PC-9 (cell line): ENCODE data around the gene RNU1-2. TPM values are rescaled to one million over a fixed set of nuclear protein-coding genes. Genes with fewer than 3 reads are reported as not detected.

Source experiments
- BruUV-seq: library from RNA; stranded (reverse); fragments of 400-500 nt; replicated peaks from 2 replicates; lab custom pipeline; 2021; lab: Mats Ljungman, UMichigan
- CTCF ChIA-PET: fragments of 300-600 bp; sonication (Branson Sonifier 250); formaldehyde crosslinking; loops from one replicate; lab custom pipeline; 2022; ENCODE audit warnings: antibody characterized with exemption; lab: Charles Lee
- POLR2A ChIA-PET: fragments of 300-600 bp; sonication (Branson Sonifier 250); formaldehyde crosslinking; loops from one replicate; lab custom pipeline; 2022; ENCODE audit warnings: antibody characterized with exemption; ENCODE audit not compliant: unreplicated experiment; lab: Charles Lee
- DNase-seq, 2 experiments: peaks; one replicate each; pipeline versions ENCODE4 v3.0.0 to v3.0.0-alpha.2; 2015 to 2022; ENCODE audit warnings: mixed read lengths in 1 of 2
- H2AFZ ChIP-seq: fragments of 200-600 bp; sonication (generic); 2 replicates; pipeline ENCODE4 v1.8.1; 2017; ENCODE audit warnings: antibody characterized with exemption
- H3F3A ChIP-seq: fragments of 200-600 bp; sonication (generic); 2 replicates; pipeline ENCODE4 v1.8.1; 2017; ENCODE audit warnings: antibody characterized with exemption, mild to moderate bottlenecking, low read depth; ENCODE audit not compliant: insufficient read depth
- H3K27ac ChIP-seq: fragments of 200-600 bp; sonication (generic); 2 replicates; pipeline ENCODE4 v1.6.1; 2016; ENCODE audit warnings: mixed run types
- H3K27me3 ChIP-seq: fragments of 200-600 bp; sonication (generic); 2 replicates; pipeline ENCODE4 v1.6.1; 2016; ENCODE audit warnings: low read depth, mixed run types; ENCODE audit not compliant: insufficient read depth
- H3K36me3 ChIP-seq: fragments of 200-600 bp; sonication (generic); 2 replicates; pipeline ENCODE4 v1.6.1; 2016; ENCODE audit warnings: low read depth, mixed run types
- H3K4me1 ChIP-seq: fragments of 200-600 bp; sonication (generic); replicated peaks from 2 replicates; pipeline ENCODE4 v1.6.1; 2016; ENCODE audit warnings: mixed run types; ENCODE audit not compliant: insufficient read depth
- H3K4me2 ChIP-seq: fragments of 200-600 bp; sonication (generic); 2 replicates; pipeline ENCODE4 v1.6.1; 2017; ENCODE audit warnings: mixed run types
- H3K4me3 ChIP-seq: fragments of 200-600 bp; sonication (generic); 2 replicates; pipeline ENCODE4 v1.6.1; 2016; ENCODE audit warnings: mixed run types
- H3K79me2 ChIP-seq: fragments of 200-600 bp; sonication (generic); 2 replicates; pipeline ENCODE4 v1.6.1; 2017; ENCODE audit warnings: low read depth, mixed run types
- H3K9me2 ChIP-seq: fragments of 200-600 bp; sonication (generic); 2 replicates; pipeline ENCODE4 v1.8.1; 2017; ENCODE audit warnings: mild to moderate bottlenecking; ENCODE audit not compliant: insufficient read depth
- H3K9me3 ChIP-seq: fragments of 200-600 bp; sonication (generic); 2 replicates; pipeline ENCODE4 v1.8.1; 2016; ENCODE audit warnings: low read depth; ENCODE audit not compliant: insufficient read depth
- H4K20me1 ChIP-seq: fragments of 200-600 bp; sonication (generic); 2 replicates; pipeline ENCODE4 v1.8.1; 2017; ENCODE audit not compliant: insufficient read depth
- EZH2 ChIP-seq: fragments of 200-600 bp; sonication (generic); IDR thresholded peaks from 2 replicates; pipeline ENCODE4 v1.8.0; 2017; ENCODE audit warnings: antibody characterized with exemption, low read depth
- intact Hi-C: fragments of 100-400 bp; cut with micrococcal nuclease; formaldehyde crosslinking; loops from one replicate; pipeline ENCODE4 v1.10.0; 2022; ENCODE audit not compliant: unreplicated experiment
- total RNA-seq: library from RNA; stranded (reverse); gene quantifications from 2 replicates; pipeline ENCODE4 v1.2.3, GENCODE V29; 2021
- TF ChIP-seq, protein P1 (sequence below): fragments of 200-600 bp; sonication (generic); conservative IDR thresholded peaks from 2 replicates; pipeline ENCODE4 v1.6.1; 2017; ENCODE audit warnings: mixed run types, antibody characterized with exemption, mild to moderate bottlenecking, moderate library complexity

The RNU1-2 gene
- total RNA-seq, 1 experiment from 2014 or later, result 1,333 TPM

DNA sequence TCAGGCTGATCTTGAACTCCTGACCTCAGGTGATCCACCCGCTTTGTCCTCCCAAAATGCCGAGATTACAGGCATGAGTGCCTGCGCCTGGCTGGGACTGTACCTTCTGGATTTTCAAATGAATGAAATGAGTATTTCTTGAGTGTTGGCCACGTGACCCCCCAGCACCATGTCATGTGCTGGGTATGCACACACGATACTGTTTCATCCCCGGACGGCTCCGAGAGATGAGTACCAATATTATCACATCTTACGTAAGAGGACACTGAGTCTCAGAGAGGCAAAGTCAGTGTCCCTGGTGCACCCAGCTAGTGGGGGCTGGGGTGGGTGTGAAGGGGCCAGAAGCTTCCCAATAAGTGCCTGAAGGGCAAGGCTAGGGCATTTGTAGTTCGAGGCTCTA lies 25.2 kb downstream of the RNU1-2 start:
- no peak overlapping the region for H2AFZ ChIP-seq
- DNase-seq, result no peak
- H3K4me2 ChIP-seq, result no peak overlapping the region
- no peaks in the 10 kb centered on the region for H3K27me3 ChIP-seq
- TF ChIP-seq, protein P1, sequence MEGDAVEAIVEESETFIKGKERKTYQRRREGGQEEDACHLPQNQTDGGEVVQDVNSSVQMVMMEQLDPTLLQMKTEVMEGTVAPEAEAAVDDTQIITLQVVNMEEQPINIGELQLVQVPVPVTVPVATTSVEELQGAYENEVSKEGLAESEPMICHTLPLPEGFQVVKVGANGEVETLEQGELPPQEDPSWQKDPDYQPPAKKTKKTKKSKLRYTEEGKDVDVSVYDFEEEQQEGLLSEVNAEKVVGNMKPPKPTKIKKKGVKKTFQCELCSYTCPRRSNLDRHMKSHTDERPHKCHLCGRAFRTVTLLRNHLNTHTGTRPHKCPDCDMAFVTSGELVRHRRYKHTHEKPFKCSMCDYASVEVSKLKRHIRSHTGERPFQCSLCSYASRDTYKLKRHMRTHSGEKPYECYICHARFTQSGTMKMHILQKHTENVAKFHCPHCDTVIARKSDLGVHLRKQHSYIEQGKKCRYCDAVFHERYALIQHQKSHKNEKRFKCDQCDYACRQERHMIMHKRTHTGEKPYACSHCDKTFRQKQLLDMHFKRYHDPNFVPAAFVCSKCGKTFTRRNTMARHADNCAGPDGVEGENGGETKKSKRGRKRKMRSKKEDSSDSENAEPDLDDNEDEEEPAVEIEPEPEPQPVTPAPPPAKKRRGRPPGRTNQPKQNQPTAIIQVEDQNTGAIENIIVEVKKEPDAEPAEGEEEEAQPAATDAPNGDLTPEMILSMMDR, result no peak
- TF ChIP-seq EZH2, result no peak
- no peaks in the 10 kb centered on the region for H3K4me1 ChIP-seq
- no peaks in the 10 kb centered on the region for H3F3A ChIP-seq
- no peak overlapping the region for H3K4me3 ChIP-seq
- H3K36me3 ChIP-seq, result no peaks in the 10 kb centered on the region
- ChIA-PET POLR2A (no interaction called here), CTCF (no interaction called here)
- no TSS peak for BruUV-seq
- H3K9me3 ChIP-seq, result no peaks in the 10 kb centered on the region
- intact Hi-C loops, result no loop called here
- H3K79me2 ChIP-seq, result no peaks in the 10 kb centered on the region
- H4K20me1 ChIP-seq, result no peaks in the 10 kb centered on the region
- no peaks in the 10 kb centered on the region for H3K9me2 ChIP-seq
- no peak overlapping the region for H3K27ac ChIP-seq

DNA sequence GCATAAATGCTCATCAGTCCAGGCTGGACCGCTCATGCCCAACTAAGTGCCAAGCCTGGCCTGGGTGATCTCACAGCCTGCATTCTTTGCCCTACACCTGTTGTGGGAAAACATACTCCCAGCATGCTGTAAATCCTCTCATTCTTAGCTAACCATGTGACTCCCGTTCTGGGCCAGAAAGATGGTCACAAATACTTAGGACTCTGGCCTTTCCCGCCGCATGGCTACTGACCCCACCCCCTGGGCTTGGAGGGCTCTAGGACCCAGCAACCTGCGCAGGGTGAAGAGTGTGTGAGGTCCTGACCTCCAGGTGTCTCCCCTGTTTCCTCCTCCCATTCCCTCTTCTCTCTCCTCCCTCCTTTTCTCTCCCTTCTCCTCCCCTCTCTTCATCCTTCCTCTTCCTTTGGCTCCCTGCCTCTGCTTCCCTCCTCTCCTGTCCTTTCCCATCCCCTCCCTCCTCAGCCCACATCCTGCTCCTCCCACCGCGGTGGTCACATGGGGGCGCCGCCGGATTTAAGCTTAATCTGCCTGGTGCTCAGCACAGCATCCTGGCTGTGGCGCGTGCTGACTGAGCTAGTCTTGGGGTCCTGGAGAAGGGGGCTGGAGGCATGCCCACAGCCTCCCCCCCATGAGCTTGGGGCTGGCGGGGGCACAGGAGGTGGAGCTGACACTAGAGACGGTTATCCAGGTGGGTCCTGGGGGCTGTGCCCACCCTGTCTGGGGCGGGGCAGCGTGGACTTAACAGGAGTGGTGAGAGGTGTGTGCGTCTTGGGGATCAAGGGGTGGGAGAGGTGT lies 25.8 kb downstream of the RNU1-2 start, which contains the start of gene CROCC:
CROCC (plus strand) TSS at position 541 of the 795 bp plus-strand sequence; CDS start at position 629, 88 bp downstream.
- BruUV-seq, result no TSS peak
- H3K9me2 ChIP-seq, result no peaks in the 10 kb centered on the region
- no peaks in the 10 kb centered on the region for H3K4me1 ChIP-seq
- H2AFZ ChIP-seq, result no peak within 1 kb of the TSS
- no peaks in the 10 kb centered on the region for H3K79me2 ChIP-seq
- H3K27me3 ChIP-seq, result no peaks in the 10 kb centered on the region
- intact Hi-C loops, result no loop called here
- H3K27ac ChIP-seq, result no peak within 1 kb of the TSS
- H3F3A ChIP-seq, result no peaks in the 10 kb centered on the region
- no peak within 1 kb of the TSS for H3K4me2 ChIP-seq
- TF ChIP-seq, protein P1, result no peak
- no peak for TF ChIP-seq EZH2
- no peaks in the 10 kb centered on the region for H3K36me3 ChIP-seq
- H4K20me1 ChIP-seq, result no peaks in the 10 kb centered on the region
- no peaks in the 10 kb centered on the region for H3K9me3 ChIP-seq
- POLR2A ChIA-PET, result no interaction called here
- DNase-seq, result no peak
- CTCF ChIA-PET, result no interaction called here
- H3K4me3 ChIP-seq, result no peak within 1 kb of the TSS

DNA sequence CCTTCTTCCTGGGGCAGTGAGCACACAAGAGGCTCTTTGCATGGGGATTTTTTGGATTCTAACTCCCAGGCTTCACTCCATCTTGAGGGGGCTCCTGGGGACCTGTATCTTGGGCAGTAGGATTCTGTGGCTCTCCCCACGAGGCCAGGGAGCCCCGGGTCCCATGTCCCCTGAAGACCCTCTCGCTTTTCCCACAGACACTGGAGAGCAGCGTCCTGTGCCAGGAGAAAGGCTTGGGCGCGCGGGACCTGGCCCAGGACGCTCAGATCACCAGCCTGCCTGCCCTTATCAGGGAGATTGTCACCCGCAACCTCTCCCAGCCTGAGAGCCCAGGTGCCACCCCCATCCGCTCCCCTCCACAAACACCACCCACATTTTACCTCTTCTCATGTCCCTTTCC lies 26.7 kb downstream of the RNU1-2 start:
- no peaks in the 10 kb centered on the region for H3K4me1 ChIP-seq
- no peak overlapping the region for H3K4me2 ChIP-seq
- no peaks in the 10 kb centered on the region for H3K36me3 ChIP-seq
- DNase-seq, result no peak
- ChIA-PET POLR2A (no interaction called here), CTCF (no interaction called here)
- no peaks in the 10 kb centered on the region for H3F3A ChIP-seq
- H3K27me3 ChIP-seq, result no peaks in the 10 kb centered on the region
- H2AFZ ChIP-seq, result no peak overlapping the region
- no peaks in the 10 kb centered on the region for H3K9me2 ChIP-seq
- H3K9me3 ChIP-seq, result no peaks in the 10 kb centered on the region
- H3K4me3 ChIP-seq, result no peak overlapping the region
- no peaks in the 10 kb centered on the region for H3K79me2 ChIP-seq
- intact Hi-C loops, result no loop called here
- H3K27ac ChIP-seq, result no peak overlapping the region
- TF ChIP-seq, protein P1, result no peak
- no peak for TF ChIP-seq EZH2
- BruUV-seq, result no TSS peak
- no peaks in the 10 kb centered on the region for H4K20me1 ChIP-seq
